ENCODE results near the gene RYK.
"Not testable (repeated sequence)": the region's sequence is repeated elsewhere in the genome, so short reads cannot be mapped to it uniquely, and the experiment has no call there.

The RYK gene

DNA sequence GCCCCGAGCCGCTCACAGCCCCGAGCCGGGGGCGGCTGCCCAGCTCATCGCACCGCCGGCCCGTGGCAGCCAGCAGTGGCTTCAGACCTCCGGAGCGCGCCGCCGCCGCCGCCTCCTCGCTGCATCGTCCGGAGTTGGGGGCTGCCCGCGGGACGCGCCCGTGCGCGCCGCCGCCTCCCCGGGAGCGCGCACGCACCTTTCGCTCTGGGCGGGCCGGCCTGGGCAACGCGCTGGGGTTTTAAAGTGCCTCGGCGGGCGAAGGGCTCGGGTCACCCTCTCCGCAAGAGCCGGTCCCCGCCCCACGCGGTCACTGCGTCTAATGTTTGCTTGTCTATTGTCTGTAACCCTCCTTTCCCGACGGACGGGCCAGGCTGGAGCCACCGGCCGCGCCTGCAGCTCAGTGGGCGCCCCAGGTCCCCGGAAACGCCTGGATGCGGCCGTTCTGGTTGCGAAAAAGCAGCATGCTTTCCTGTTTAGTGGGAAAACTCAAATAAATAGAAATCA lies at the start of gene RYK:
Gene RYK (minus strand): TSS at position 143 of the 504 bp plus-strand sequence. CDS start 205 bp downstream, outside the sequence.
- DNase-seq: peak; percentile 73

DNA sequence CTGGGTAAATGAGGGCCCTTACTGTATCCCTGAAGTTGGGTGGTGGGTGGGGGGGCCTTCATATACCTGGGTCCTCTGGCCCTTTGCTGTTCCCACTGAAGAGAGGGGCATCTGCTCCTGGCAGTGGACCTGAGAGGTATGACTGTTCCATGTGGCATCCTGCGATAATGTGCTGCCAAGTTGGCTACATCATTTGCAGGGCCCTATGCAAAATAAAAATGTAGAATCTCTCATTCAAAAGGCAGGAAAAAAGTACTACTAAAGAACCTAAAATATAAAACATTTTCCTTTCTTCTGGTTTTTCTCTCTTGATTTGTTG lies 49.2 kb upstream of the RYK start:
- no peak for DNase-seq

DNA sequence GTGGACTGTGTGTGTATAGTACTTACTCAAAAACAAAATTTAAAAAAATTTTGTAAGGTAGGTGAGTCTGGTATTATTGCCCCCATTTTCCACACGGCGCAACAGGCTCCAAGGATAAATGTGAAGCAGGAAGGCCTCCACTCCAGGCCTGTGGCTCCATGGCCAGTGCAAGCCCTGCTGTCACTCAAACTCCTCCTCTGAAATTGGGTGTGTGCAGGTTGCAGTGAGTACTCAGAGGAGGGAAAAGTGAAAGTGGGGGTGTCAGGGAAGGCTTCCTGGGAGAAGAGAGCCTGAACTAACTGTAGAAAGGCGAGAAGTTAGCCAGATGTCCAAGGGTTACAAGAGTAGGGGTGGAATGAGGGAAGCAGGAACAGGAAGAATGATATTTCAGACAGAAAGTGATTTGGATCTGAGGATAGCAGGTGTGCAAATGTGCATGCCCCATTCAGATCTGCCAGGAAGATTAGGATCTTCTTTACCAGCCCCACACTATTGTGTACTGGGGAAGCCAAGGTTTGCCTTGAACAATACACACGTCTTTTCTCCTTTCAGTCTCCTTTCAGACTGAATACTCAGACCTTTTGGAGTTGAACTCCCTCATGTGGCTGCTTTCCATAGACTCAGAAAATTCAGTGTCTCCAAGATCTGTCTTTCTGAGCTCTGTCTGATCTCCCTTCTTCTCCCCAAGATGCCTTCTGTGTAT lies 48.7 kb upstream of the RYK start:
- no peak for DNase-seq

DNA sequence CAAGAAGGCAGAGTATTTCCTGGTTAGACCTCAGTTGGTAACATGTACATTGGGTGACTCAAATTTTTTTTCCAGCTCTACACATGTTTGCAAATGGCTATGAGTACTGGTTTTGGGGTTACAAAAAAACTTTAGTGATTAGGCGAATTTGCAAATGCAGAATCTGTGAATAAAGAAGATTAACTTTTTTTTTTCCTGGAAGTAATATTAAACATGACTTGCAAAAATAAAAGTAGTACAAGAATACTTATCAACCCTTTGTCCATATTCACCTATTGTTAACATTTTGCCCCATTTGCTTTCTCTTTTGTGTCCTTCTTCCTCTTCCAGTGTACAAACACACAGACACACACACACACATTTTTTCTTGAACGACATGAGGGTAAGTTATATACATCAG lies 47.6 kb upstream of the RYK start:
- no peak for DNase-seq

DNA sequence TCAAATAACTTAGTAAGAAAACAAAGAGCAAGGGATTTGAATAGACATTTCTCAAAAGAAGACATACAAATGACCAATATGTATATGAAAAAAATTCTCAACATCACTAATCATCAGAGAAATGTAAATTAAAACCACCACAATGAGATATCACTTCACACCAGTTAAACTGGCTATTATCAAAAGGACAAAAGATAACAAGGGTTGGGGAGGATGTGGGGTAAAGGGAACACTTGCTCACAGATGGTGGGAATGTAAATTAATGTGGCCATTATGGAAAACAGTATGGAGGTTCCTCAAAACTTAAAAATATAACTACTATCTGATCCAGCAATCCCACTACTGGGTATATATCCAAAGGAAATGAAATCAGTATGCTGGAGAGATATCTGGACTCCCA lies 46.0 kb upstream of the RYK start:
- no peak for DNase-seq

DNA sequence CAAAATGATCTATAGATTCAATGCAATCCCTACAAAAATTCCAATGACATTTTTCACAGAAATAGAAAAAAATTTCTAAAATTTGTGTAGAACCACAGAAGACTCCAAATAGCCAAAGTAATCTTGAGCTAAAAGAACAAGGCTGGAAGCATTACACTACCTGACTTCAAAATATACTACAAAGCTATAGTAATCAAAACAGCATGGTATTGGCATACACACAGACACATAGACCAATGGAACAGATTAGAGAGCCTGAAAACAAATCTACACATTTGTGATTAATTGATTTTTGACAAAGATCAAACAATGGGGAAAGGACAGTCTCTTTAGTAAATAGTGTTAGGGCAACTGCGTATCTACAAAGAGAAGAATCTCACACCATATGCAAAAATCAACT lies 45.3 kb upstream of the RYK start:
- no peak for DNase-seq

DNA sequence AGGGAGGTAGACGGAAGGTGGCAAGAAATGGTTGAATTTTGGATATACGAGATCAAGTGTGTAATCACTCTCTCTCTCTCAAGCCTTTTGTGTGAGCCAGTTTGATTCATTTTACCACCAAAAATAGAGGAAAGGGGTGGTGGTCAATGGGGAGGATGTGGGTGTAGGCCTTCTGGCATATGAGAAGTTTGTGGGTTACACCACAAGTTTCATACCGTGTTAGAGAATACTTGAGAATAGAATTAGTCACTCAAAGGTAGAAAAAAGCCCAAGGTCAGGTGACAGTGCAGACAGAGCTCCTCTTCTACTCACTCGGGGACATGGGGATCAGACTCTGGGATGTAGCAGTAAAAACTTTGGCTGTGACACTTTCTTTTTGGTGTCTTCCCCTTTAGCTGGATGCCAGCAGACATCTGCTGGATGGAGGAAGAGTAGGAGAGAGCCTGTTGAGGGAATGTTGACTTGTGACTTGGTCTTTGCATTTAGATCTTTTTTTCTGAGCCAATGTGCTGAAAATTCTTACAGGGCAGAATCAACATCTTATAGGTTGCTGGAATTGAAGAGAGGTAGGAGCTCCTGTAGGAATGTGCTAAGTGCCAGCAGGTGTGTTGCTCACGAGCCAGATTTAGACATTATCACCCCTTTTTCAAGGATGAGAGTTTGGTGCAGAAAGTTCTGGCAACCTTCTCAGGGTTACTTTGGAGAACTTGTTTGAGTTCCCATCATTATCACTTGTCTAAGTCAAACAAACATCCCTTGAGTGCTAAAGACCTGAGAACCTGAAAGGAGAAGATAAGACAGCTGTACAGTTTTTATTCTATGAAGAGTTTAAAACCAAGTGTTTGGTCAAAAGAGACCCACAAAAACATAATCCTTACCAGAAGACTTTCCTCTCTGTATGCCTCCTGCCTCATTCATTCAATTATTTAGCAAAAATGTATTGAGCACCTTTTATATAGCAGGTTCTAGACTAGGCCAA lies 43.9 kb upstream of the RYK start:
- peak; percentile 27 for DNase-seq

DNA sequence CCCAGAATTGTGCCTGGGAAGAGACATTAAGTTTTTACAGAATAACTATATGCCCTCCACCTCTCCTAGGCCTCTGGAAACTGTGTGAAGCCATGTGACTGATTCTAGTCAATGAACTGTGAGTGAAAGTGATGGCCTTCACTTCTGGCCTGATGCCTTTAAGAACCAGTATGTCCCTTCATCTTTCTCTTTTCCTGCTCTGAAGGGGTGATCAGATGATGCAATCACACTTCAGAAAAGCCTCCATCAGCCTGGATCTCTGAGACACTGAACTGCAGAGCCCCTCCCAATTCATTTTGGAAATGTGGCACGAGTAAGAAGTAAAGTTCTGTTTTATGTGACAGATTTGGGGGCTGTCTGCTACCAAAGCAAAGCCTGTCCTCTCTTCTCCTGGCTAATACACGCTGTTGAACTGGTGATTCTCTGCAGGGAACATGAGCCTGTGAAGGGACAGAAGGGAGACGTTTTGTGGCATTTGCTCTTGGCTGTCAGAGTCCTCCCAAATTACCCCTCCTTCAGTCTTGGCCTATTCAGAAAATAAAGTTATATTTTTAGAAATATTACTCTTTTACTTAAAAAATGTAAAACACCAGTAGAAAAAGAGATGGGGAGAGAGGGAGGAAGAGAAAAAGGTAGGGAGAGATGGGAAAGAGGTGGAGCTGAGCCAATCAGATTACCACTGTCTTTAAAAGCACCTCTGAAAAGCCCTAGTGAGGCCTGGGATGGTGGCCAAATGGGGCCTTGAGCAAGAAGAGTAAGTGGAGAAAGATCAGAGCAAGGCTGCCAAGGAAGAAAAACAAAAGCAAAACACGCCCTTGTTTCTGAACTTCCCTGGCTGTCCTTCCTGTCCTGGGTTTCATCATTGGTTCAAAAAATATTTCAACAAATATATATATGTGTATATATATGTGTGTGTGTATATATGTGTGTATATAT lies 40.9 kb upstream of the RYK start:
- DNase-seq: no peak

DNA sequence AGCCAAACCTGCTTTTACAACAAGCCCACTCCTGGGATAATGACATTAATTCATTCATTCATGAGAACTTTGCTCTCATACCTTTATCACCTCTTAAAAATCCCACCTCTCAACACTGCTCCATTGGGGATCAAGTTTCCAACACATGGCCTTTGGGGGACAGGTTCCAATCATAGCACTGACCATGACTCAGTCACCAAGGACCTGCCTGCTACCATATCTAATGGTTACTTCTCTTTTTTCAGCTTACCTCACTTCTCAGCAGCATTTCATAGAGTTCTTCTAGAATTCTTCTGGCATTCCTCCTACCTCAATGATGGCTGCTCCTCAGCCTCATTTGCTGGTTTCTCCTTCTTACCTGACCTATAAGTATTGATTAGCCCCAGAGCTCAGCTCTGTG lies 36.9 kb upstream of the RYK start:
- no peak for DNase-seq

DNA sequence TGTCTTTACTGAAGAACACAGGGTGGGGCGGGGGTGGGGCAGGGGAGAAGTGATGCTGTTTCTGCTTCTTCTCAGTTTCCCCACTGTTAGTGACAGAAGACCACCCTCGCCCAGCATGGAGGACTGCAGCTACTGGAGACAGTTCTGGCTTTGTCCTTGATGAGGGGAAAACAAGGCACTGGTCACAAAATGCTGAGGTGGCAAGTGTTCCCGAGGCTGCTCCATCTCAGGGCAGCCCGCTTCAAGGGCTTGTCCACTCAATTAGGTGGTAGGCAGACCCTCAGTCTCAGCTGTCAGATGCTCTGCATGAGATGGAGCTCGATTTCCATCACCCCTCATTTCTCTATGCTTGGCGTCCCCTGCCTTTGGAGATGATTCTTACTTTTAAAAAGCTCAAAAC lies 33.8 kb upstream of the RYK start:
- DNase-seq: no peak

DNA sequence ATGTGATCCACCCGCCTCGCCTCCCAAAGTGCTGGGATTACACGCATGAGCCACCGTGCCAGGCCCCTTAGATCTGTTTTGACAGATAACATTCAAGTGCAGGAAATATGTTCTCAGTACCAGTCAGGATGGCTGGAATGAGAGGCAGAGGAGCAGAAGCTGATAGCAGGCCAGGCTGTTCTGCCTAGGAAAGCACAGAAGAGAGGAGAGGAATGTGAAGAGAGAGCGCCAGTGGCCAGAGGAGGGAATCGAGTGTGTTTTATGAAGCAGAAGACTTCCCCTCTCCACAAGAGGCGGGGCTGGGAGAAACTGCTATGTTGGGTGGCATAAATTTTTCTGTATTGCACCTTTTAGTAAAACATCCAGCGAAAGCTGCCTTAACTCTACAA lies 32.0 kb upstream of the RYK start:
- DNase-seq: no peak

DNA sequence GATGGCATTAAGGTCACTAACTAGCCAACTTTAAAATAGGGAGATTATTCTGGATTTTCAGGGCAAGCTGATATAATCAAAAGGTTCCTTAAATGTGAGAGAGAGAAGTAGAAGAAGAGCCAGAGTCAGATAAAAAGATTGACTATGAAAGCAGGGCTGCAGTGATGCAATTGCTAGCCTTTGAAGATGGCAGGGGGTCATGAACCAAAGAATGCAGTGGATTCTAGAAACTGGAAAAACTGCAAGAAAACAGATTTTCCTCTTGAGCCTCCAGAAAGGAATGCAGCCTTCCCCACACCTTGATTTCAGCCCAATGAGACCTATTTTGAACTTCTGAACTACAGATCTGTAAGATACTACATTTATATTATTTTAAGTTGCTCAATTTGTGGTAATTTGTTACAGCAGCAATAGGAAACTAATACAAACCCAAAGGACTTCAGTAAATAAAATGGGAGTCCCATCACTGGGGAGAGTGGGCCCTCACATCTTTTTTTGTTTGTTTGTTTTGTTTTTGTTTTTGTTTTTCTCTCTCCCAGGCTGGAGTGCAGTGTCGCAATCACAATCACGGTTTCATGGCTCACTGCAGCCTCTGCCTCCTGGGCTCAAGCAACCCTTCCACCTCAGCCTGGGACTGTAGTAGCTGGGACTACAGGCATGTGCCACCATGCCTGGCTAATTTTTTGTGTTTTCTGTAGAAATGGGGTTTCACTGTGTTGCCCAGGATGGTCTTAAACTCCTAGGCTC lies 31.4 kb upstream of the RYK start:
- no peak for DNase-seq

DNA sequence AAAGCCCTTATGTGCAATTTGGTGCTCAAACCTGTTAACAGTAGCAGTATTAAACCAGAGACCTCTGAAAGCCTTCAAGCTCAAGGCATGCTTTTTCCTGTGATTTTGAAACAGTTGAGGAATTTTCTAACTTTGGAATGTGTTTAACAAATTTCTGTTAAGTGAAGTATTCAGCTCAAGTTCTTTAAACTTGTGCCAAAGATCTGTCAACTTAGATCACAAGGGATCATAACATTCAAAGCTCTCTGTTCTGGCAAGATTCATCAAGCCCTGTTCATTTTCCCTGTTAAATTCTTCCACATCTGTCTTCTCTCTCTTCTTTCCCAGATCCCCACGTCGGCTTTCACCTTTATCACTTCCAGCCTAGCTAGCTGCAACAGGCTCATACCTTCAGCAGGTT lies 28.8 kb upstream of the RYK start:
- DNase-seq: no peak

DNA sequence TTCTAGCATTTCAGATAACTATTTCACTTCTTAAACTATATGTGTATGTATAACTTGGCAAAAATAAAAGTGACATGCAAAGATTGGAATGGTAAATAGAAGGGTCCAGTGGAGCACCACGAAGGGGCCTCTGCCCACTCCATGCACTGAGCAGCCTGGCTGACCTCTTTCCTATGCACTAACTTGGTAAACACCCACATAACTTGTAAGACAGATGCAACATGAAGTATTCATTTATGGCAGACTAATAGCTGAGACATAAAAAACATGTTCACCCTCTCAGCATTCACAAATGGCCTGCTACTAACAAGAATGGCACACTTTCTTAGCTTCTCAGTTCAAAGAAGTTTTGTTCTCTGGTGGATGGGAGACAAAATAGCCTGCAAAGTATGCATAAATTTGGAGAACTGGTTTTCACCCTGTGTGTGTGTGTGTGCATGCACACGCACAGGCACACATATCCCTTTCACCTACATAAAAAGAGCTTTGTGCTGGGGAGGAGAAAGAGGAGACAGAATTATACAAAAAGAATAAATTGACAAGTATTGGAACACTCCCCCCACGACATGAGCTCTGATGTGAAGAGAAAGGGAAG lies 26.5 kb upstream of the RYK start:
- DNase-seq: no peak

DNA sequence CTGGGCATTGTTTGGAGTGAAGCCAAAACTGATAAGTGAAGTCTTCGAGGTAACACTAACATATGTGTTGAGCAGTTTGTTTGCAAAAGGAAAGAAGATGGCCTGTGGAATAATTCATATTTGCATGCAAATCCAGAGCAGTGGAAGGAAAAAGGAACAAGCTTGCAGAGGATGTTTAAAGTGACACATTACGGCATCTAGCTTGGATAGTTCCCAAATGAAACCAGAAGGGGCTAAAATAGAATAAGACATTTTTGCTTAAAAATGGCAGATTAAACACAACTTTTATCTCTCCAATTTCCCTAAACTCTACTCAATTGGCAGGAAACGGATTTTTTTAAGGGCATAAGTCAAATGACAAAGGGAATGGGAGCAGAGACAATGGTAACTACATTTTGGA lies 25.4 kb upstream of the RYK start:
- DNase-seq: no peak

DNA sequence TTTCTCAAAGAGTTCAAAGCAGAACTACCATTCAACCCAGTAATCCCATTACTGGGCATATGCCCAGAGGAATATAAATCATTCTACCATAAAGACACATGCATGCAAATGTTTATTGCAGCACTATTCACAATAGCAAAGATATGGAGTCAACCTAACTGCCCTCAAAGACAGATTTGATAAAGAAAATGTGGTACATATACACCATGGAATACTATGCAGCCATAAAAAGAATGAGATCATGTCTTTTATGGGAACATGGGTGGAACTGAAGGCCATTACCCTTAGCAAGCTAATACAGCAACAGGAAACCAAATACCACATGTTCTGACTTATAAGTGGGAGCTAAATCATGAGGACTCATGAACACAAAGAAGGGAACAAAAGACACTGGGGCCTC lies 24.5 kb upstream of the RYK start:
- DNase-seq: not testable (repeated sequence)

DNA sequence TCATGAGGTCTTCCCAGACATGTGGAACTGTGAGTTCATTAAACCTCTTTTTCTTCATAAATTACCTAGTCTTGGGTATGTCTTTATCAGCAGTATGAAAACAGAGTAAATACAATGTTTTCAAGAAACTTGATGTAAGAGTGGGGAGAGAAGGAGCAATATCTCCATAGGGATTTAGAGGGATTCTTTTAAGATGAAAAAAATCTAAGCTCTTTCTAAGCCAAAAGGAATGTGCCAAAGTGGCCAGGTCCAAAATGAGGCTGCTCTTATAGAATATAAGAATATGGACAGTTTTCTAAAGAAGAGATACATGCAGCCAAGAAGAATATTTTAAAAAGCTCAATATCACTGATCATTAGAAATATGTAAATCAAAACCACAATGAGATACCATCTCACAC lies 23.9 kb upstream of the RYK start:
- no peak for DNase-seq

DNA sequence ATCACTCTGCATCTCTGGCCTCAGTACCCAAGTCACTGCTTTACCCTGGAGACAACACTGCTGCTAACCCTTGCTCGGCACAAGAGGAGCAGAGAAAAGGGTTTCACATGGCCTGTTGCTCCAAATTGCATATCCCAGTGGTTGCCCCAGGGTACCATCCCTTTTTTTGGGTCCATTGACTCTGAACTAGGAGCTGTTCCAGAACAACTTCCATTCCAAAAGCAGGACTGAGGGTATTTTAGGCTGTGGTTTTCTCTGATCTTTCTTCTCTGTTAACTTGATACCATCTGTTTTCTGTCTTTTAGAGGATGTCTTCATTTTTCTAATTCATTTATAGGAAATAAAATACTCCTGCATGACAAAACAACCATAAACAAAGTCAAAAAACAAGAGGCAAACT lies 17.3 kb upstream of the RYK start:
- DNase-seq: no peak

DNA sequence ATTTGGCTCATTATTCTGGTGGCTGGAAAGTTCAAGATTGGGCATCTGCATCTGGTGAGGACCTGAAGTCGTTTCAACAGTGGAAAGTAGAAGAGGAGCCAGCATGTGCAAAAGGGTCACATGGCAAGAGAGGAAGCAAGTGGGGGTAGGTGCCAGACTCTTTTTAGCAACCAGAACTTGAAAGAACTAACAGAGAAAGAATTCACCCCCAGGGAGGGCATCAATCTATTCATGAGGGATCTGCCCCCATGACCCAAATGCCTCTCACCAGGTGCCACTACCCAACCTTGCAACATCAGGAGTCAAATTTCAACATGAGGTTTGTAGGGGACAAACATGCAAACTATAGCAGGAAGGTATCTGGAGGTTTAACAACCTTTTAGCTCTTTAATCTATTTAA lies 10.3 kb upstream of the RYK start:
- DNase-seq: no peak

DNA sequence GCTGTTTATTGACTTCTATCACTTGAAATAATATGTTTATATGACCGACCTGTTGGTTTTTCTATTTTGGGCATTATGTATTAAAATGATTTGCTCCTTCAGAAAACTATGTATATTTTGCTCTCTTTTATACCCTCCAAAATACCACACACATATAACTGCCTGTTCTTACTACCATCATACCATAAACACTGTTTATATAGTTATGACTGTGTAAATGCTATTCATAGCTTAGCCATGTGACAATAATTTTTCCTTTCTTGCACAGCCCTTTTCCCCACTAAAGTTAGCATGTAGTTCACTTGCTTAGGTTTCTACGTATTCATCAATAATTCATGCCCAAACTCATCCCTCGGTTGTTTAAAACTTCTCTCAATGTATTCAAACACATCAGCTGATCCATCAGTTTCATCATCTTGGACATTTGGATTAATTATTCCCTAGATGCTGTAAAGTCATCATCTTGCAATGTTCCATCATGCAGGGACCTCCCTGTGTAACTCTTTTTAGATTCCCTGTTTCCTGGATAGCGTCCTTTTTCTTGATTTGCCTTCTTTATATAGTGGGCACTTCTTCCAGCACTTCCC lies 8.2 kb upstream of the RYK start:
- no peak for DNase-seq

DNA sequence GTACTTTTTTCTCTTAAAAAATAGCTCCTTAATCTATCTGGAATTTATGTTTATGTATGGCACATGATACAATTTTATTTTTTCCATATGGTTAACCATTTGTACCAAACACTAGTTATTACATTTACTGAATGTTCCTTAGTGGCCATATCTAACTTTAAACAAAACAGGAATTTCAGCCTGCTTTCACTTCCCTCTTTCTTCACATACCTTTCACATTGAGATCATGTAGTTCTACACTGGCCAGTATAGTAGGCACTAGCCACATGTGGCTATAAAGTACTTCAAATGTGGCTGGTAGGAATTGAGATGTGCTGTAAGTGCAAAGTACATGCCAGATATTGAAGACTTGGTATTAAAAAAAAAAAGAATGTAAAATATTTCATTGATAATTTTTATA lies 4.7 kb upstream of the RYK start:
- DNase-seq: no peak

Data from CD4-positive, alpha-beta T cell treated with Interferon gamma for 1 hour (primary cell).